ENCODE results near the gene C1orf122. TPM values are rescaled to one million over a fixed set of nuclear protein-coding genes. Genes with fewer than 3 reads are reported as not detected.

Gene C1orf122
- total and polyA plus RNA-seq, 4 donors: 19.5 to 110 (median 89.9) TPM

DNA sequence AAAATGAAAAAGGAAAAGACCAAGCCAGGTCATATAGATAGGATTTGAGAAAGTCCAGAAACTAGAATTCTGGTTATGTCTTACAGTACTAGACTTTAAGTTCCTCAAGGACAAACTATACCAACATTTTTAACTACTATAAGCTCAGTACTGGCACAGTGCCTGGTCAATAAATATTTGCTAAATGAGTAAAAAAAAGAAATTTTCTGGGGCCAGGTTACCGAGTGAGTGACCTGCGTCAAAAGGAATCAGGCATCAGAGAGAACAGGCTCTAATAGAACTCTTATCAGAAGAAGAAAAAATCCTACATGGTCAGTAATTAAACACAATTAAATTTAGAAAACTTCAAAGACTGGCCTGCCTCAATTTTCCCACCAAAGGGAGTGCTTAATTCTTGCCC is 24.2 kb downstream of the C1orf122 start:
- H3K36me3 ChIP-seq (ENCODE audit: control insufficient read depth, insufficient read depth, low read length): peaks cover 46% of the 10 kb centered on the region
- H3K27me3 ChIP-seq (ENCODE audit: control insufficient read depth, insufficient read depth, low read length): no peaks in the 10 kb centered on the region
- H3K27ac ChIP-seq (ENCODE audit: low read depth, low read length): no peak overlapping the region
- no peak for DNase-seq (ENCODE audit: low read depth in 4 of 6, low spot score in 6 of 6)
- no peaks in the 10 kb centered on the region for H3K9me3 ChIP-seq (ENCODE audit: control insufficient read depth, insufficient read depth, low read length)
- no peak overlapping the region for H3K4me3 ChIP-seq (ENCODE audit: low read depth, low read length)
- H3K4me1 ChIP-seq (ENCODE audit: control insufficient read depth, insufficient read depth, low read length): no peaks in the 10 kb centered on the region
- 90% methylated on average over 2 of the region's 2 CpGs for WGBS (ENCODE audit: insufficient coverage)

DNA sequence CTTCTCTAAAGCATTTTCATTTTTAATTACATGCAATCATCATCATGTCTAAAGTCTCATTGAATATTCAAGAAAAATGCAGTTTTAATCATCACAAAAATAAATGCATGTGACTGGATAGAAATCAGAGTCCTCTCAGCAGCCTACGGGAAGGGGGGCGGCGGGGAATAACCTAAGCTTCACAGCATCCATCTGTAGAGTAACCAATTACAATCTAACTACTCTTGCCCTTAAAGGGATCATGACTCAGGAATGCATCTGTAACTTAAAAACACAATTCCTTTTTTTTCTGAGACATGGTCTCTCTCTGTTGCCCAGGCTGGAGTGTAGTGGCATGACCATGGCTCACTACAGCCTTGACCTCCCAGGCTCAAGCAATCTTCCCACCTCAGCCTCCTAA is 29.2 kb downstream of the C1orf122 start:
- no peak for DNase-seq (ENCODE audit: low read depth in 4 of 6, low spot score in 6 of 6)
- WGBS (ENCODE audit: insufficient coverage): 55% methylated on average over 3 of the region's 3 CpGs
- H3K27ac ChIP-seq (ENCODE audit: low read depth, low read length): no peak overlapping the region
- H3K27me3 ChIP-seq (ENCODE audit: control insufficient read depth, insufficient read depth, low read length): no peaks in the 10 kb centered on the region
- H3K4me3 ChIP-seq (ENCODE audit: low read depth, low read length): no peak overlapping the region
- no peaks in the 10 kb centered on the region for H3K9me3 ChIP-seq (ENCODE audit: control insufficient read depth, insufficient read depth, low read length)
- no peaks in the 10 kb centered on the region for H3K4me1 ChIP-seq (ENCODE audit: control insufficient read depth, insufficient read depth, low read length)
- H3K36me3 ChIP-seq (ENCODE audit: control insufficient read depth, insufficient read depth, low read length): peaks cover 51% of the 10 kb centered on the region

DNA sequence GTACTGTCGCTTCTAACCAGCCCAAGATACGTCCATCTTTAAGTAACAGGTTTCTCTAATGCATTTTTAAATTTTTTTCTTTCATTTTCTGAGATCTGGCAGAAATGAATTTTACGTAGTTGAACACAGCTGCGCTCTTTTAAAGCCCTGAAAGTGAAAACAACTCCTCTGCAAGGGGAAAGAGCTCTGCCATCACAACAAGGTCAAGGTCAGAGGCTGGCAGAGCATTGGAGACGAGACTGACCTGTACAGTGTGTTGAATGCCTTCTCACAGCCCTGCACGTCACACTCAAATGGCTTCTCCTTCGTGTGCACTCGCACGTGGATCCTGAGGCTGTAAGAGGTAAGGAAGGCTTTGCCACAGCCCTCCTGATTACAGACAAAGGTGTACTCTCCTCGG is 32.1 kb downstream of the C1orf122 start:
- H3K36me3 ChIP-seq (ENCODE audit: control insufficient read depth, insufficient read depth, low read length): peaks cover 36% of the 10 kb centered on the region
- no peak for DNase-seq (ENCODE audit: low read depth in 4 of 6, low spot score in 6 of 6)
- 89% methylated on average over 10 of the region's 10 CpGs for WGBS (ENCODE audit: insufficient coverage)
- H3K27me3 ChIP-seq (ENCODE audit: control insufficient read depth, insufficient read depth, low read length): no peaks in the 10 kb centered on the region
- H3K4me1 ChIP-seq (ENCODE audit: control insufficient read depth, insufficient read depth, low read length): no peaks in the 10 kb centered on the region
- no peak overlapping the region for H3K27ac ChIP-seq (ENCODE audit: low read depth, low read length)
- H3K9me3 ChIP-seq (ENCODE audit: control insufficient read depth, insufficient read depth, low read length): no peaks in the 10 kb centered on the region
- H3K4me3 ChIP-seq (ENCODE audit: low read depth, low read length): no peak overlapping the region

DNA sequence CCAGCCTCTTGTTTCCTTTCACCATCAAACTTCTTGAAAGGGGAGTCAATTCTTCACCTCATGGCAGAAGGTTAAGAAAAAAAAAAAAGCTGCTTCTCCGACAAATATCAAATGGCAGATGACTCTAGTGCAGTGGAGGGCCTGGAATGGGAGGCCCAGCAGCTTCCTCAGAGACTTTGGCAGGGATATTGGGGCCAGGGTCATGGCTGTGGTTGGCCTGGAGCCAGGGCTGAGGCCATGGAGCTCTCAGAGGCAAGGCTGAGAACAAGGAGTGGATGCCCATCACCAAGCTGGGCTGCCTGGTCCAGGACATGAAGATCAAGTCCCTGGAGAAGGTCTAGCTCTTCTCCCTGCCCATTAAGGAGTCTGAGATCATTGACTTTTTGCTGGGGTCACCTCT is 33.1 kb downstream of the C1orf122 start:
- no peaks in the 10 kb centered on the region for H3K4me1 ChIP-seq (ENCODE audit: control insufficient read depth, insufficient read depth, low read length)
- peaks cover 38% of the 10 kb centered on the region for H3K36me3 ChIP-seq (ENCODE audit: control insufficient read depth, insufficient read depth, low read length)
- no peak overlapping the region for H3K4me3 ChIP-seq (ENCODE audit: low read depth, low read length)
- DNase-seq (ENCODE audit: low read depth in 4 of 6, low spot score in 6 of 6): no peak
- no peaks in the 10 kb centered on the region for H3K9me3 ChIP-seq (ENCODE audit: control insufficient read depth, insufficient read depth, low read length)
- H3K27ac ChIP-seq (ENCODE audit: low read depth, low read length): no peak overlapping the region
- WGBS (ENCODE audit: insufficient coverage): 90% methylated on average over 1 of the region's 1 CpG
- no peaks in the 10 kb centered on the region for H3K27me3 ChIP-seq (ENCODE audit: control insufficient read depth, insufficient read depth, low read length)

DNA sequence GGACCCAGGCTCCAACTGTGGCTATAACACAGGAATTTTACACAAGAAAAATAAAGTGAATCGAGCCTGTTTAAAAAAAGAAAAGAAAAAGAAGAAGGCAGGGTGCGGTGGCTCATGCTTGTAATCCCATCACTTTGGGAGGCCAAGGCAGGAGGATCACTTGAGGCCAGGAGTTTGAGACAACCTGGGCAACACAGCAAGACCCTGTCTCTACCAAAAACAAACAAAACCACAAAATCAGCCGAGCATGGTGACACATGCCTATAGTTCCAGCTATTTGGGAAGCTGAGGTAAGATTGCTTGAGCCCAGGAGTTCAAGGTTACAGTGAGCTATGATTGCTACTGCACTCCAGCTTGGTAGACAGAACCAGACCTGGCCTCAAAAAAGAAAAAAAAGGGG is 34.1 kb downstream of the C1orf122 start:
- H3K9me3 ChIP-seq (ENCODE audit: control insufficient read depth, insufficient read depth, low read length): no peaks in the 10 kb centered on the region
- 90% methylated on average over 2 of the region's 3 CpGs for WGBS (ENCODE audit: insufficient coverage)
- H3K27me3 ChIP-seq (ENCODE audit: control insufficient read depth, insufficient read depth, low read length): no peaks in the 10 kb centered on the region
- H3K27ac ChIP-seq (ENCODE audit: low read depth, low read length): no peak overlapping the region
- no peaks in the 10 kb centered on the region for H3K4me1 ChIP-seq (ENCODE audit: control insufficient read depth, insufficient read depth, low read length)
- H3K36me3 ChIP-seq (ENCODE audit: control insufficient read depth, insufficient read depth, low read length): peaks cover 35% of the 10 kb centered on the region
- DNase-seq (ENCODE audit: low read depth in 4 of 6, low spot score in 6 of 6): no peak
- no peak overlapping the region for H3K4me3 ChIP-seq (ENCODE audit: low read depth, low read length)

DNA sequence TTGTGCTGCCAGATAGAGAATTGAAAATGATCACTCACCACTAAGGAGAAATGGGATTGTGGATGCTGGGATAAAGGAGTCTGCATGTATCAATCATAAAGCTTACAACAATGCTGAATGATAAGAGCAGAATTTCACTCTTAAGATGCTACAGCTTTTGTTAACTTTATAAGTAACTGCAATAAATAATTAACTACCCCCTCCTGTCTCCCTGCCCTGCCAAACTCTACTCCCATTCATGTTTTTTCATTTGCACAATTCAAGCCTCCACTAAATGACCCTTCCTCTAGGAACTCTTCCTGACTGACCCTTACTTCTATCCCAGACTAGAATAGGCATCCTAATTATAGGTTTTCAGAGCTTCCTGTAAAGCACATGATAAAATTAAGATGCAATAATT is 36.9 kb downstream of the C1orf122 start:
- Histone ChIP-seq H3K9me3 (ENCODE audit: control insufficient read depth, insufficient read depth, low read length) (no peaks in the 10 kb centered on the region), H3K27ac (ENCODE audit: low read depth, low read length) (no peak overlapping the region), H3K36me3 (ENCODE audit: control insufficient read depth, insufficient read depth, low read length) (peaks cover 19% of the 10 kb centered on the region), H3K4me1 (ENCODE audit: control insufficient read depth, insufficient read depth, low read length) (no peaks in the 10 kb centered on the region), H3K4me3 (ENCODE audit: low read depth, low read length) (no peak overlapping the region), H3K27me3 (ENCODE audit: control insufficient read depth, insufficient read depth, low read length) (no peaks in the 10 kb centered on the region)
- DNase-seq (ENCODE audit: low read depth in 4 of 6, low spot score in 6 of 6): no peak

DNA sequence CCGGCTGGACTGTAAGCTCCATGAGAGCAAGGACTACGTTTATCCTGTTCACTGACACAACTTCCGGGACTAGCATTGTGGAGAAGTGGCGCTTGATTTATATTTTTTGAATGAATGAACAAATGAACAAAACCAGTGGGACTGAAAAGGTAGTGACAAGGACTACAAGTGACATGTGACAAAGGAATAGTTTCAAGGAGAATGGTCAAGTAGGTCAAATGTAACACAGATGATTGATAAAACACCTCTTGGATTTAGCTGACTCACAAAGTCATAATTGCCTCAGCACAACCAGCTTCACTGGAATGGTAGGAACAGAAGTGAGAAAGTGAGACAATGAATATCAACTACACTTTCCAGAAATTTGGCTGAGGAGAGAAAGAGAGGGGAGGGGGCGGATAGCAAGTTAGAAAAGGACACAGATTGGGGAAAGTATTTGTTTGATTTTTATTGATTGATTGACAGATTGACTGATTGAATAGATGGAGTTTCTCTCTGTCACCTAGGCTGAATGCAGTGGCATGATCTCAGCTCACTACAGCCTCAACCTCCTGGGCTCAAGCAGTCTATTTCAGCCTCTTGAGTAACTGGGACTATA is 37.6 kb downstream of the C1orf122 start:
- Histone ChIP-seq H3K4me1 (ENCODE audit: control insufficient read depth, insufficient read depth, low read length) (peaks cover 3% of the 10 kb centered on the region), H3K36me3 (ENCODE audit: control insufficient read depth, insufficient read depth, low read length) (peaks cover 15% of the 10 kb centered on the region), H3K27me3 (ENCODE audit: control insufficient read depth, insufficient read depth, low read length) (no peaks in the 10 kb centered on the region), H3K9me3 (ENCODE audit: control insufficient read depth, insufficient read depth, low read length) (no peaks in the 10 kb centered on the region), H3K4me3 (ENCODE audit: low read depth, low read length) (no peak overlapping the region), H3K27ac (ENCODE audit: low read depth, low read length) (no peak overlapping the region)
- WGBS (ENCODE audit: insufficient coverage): 100% methylated on average over 2 of the region's 5 CpGs
- DNase-seq (ENCODE audit: low read depth in 4 of 6, low spot score in 6 of 6): no peak

DNA sequence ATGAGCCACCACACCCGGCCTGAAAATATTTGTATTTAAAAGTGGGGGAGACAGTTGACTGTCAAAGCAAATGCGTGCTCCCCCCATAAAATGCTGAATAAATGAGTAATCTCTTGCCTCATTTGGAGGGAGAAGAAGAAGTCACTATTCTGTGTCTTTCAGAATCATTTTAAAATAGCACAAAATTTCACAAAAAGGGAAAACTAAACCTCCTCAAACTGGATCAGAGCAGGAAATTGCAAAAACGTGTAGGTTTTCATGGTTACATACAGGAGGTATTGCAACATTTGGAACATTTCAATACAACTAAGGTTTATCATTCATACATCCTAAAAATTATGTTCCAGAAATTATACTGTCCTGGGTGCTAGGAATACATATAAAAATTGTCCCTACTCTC is 38.2 kb downstream of the C1orf122 start:
- DNase-seq (ENCODE audit: low read depth in 4 of 6, low spot score in 6 of 6): no peak
- H3K36me3 ChIP-seq (ENCODE audit: control insufficient read depth, insufficient read depth, low read length): peaks cover 13% of the 10 kb centered on the region
- H3K9me3 ChIP-seq (ENCODE audit: control insufficient read depth, insufficient read depth, low read length): no peaks in the 10 kb centered on the region
- H3K4me1 ChIP-seq (ENCODE audit: control insufficient read depth, insufficient read depth, low read length): peaks cover 4% of the 10 kb centered on the region
- no peak overlapping the region for H3K4me3 ChIP-seq (ENCODE audit: low read depth, low read length)
- H3K27me3 ChIP-seq (ENCODE audit: control insufficient read depth, insufficient read depth, low read length): no peaks in the 10 kb centered on the region
- H3K27ac ChIP-seq (ENCODE audit: low read depth, low read length): no peak overlapping the region
- no CpG with 5 or more reads among the region's 3 CpGs for WGBS (ENCODE audit: insufficient coverage)

DNA sequence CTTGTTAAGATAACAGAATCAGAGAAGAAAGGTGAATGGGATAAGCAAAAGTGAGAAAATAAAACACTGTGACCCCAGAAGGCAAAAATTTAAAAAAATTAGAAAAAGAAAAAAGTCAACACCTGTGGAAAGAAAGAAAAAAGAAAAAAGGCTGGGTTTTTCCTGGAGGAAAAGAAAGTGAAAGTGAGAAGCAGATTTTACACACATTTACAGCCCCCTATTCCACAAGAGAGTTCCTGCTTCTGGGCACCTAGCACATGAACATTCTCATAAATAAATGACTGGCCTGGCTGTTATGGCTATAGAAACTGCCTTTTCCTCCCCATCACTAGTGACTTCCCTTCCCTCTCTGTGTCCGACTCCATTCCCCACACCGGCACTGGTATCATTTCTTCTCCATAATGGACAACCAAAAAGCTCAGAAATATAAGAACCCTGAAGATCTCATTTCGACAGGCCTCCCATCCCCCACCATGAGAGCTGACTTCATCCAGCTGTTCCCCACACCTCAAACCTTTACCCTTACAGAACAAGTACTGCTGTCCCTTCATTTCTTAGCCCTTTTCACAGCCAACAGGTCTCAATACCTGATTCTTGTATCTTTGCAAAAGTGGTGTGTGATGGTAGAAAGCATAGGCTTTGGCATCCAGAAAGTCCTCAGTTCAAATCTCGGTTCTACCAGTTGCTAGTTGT is 39.2 kb downstream of the C1orf122 start:
- WGBS (ENCODE audit: insufficient coverage): 91% methylated on average over 3 of the region's 4 CpGs
- Histone ChIP-seq H3K4me3 (ENCODE audit: low read depth, low read length) (no peak overlapping the region), H3K27ac (ENCODE audit: low read depth, low read length) (no peak overlapping the region), H3K27me3 (ENCODE audit: control insufficient read depth, insufficient read depth, low read length) (no peaks in the 10 kb centered on the region), H3K9me3 (ENCODE audit: control insufficient read depth, insufficient read depth, low read length) (no peaks in the 10 kb centered on the region), H3K4me1 (ENCODE audit: control insufficient read depth, insufficient read depth, low read length) (peaks cover 4% of the 10 kb centered on the region), H3K36me3 (ENCODE audit: control insufficient read depth, insufficient read depth, low read length) (peaks cover 8% of the 10 kb centered on the region)
- DNase-seq (ENCODE audit: low read depth in 4 of 6, low spot score in 6 of 6): no peak

DNA sequence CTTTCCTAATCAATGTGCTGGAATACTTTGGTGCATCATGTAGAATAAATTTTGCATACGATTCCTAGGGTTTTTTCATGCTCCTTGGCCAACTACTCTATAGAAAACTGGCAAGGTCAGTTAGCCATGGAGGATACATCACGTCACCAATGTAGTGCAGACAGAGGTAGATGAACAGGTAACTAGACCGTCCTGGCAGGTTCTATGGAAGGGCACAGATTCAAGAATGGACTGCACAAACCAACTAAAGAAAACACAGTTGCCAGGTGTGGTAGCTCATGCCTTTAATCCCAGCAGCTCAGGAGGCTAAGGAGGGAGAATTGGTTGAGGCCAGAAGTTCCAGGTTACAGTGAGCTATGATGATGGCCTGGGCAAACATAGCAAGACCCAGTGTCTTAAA is 41.9 kb downstream of the C1orf122 start:
- H3K4me1 ChIP-seq (ENCODE audit: control insufficient read depth, insufficient read depth, low read length): peaks cover 7% of the 10 kb centered on the region
- no CpG with 5 or more reads among the region's 3 CpGs for WGBS (ENCODE audit: insufficient coverage)
- no peak overlapping the region for H3K4me3 ChIP-seq (ENCODE audit: low read depth, low read length)
- DNase-seq (ENCODE audit: low read depth in 4 of 6, low spot score in 6 of 6): no peak
- H3K27me3 ChIP-seq (ENCODE audit: control insufficient read depth, insufficient read depth, low read length): no peaks in the 10 kb centered on the region
- peaks cover 8% of the 10 kb centered on the region for H3K36me3 ChIP-seq (ENCODE audit: control insufficient read depth, insufficient read depth, low read length)
- no peaks in the 10 kb centered on the region for H3K9me3 ChIP-seq (ENCODE audit: control insufficient read depth, insufficient read depth, low read length)
- H3K27ac ChIP-seq (ENCODE audit: low read depth, low read length): no peak overlapping the region

Measured in spinal cord (tissue), 10 donors.